Type B pancreatic cell (in vitro differentiated cells): ENCODE measurements around the gene ZFAND4. TPM values are rescaled to one million over a fixed set of nuclear protein-coding genes. Genes with fewer than 3 reads are reported as not detected.

Source experiments
- DNase-seq: peaks from one replicate; pipeline ENCODE4 v3.0.0; 2021; ENCODE audit warnings: mixed read lengths; ENCODE audit not compliant: unreplicated experiment; ENCODE audit errors: extremely low spot score
- H3K27ac Mint-ChIP-seq: 2 replicates; pipeline ENCODE4 v1.8.0; 2021; ENCODE audit warnings: mild to moderate bottlenecking, mixed read lengths
- H3K27me3 Mint-ChIP-seq: 2 replicates; pipeline ENCODE4 v1.8.0; 2021; ENCODE audit warnings: mixed read lengths
- H3K36me3 Mint-ChIP-seq: 2 replicates; pipeline ENCODE4 v1.8.0; 2021; ENCODE audit warnings: mixed read lengths
- H3K4me1 Mint-ChIP-seq: one replicate; pipeline ENCODE4 v1.8.0; 2021; ENCODE audit warnings: mixed read lengths; ENCODE audit not compliant: unreplicated experiment
- H3K4me3 Mint-ChIP-seq: 2 replicates; pipeline ENCODE4 v1.8.0; 2021; ENCODE audit warnings: mild to moderate bottlenecking, mixed read lengths
- H3K9me3 Mint-ChIP-seq: 2 replicates; pipeline ENCODE4 v1.8.0; 2021; ENCODE audit warnings: mixed read lengths
- total RNA-seq: library from RNA; stranded (reverse); gene quantifications from 2 replicates; pipeline ENCODE4 v1.2.1, GENCODE V29; 2021; ENCODE audit warnings: low replicate concordance
- TF ChIP-seq, protein P1 (sequence below): fragments of 200-600 bp; sonication (generic); conservative IDR thresholded peaks from 2 replicates; pipeline ENCODE4 v1.5.0; 2021; ENCODE audit warnings: antibody characterized with exemption, mild to moderate bottlenecking

ZFAND4 gene
- total RNA-seq, 1 donor from 2014 or later = 12.0 TPM

DNA sequence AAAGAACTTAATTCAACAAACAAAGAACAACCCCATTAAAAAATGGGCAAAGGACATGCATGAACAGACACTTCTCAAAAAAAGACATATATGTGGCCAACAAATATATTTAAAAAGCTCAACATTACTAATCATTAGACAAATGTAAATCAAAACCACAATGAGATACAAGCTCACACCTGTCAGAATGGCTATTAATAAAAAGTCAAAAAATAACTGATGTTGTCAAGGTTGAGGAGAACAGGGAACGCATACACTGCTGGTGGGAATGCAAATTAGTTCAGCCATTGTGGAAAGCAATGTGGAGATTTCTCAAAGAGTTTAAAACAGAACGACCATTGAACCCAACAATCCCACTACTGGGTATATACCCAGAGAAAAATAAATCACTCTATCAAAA is 19.1 kb downstream of the ZFAND4 start:
- Mint-ChIP-seq H3K4me3 (no peak overlapping the region), H3K36me3 (peaks cover 7% of the 10 kb centered on the region), H3K9me3 (no peaks in the 10 kb centered on the region), H3K4me1 (peaks cover 8% of the 10 kb centered on the region), H3K27ac (no peak overlapping the region), H3K27me3 (no peaks in the 10 kb centered on the region)
- TF ChIP-seq, protein P1, sequence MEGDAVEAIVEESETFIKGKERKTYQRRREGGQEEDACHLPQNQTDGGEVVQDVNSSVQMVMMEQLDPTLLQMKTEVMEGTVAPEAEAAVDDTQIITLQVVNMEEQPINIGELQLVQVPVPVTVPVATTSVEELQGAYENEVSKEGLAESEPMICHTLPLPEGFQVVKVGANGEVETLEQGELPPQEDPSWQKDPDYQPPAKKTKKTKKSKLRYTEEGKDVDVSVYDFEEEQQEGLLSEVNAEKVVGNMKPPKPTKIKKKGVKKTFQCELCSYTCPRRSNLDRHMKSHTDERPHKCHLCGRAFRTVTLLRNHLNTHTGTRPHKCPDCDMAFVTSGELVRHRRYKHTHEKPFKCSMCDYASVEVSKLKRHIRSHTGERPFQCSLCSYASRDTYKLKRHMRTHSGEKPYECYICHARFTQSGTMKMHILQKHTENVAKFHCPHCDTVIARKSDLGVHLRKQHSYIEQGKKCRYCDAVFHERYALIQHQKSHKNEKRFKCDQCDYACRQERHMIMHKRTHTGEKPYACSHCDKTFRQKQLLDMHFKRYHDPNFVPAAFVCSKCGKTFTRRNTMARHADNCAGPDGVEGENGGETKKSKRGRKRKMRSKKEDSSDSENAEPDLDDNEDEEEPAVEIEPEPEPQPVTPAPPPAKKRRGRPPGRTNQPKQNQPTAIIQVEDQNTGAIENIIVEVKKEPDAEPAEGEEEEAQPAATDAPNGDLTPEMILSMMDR = no peak
- DNase-seq = no peak

DNA sequence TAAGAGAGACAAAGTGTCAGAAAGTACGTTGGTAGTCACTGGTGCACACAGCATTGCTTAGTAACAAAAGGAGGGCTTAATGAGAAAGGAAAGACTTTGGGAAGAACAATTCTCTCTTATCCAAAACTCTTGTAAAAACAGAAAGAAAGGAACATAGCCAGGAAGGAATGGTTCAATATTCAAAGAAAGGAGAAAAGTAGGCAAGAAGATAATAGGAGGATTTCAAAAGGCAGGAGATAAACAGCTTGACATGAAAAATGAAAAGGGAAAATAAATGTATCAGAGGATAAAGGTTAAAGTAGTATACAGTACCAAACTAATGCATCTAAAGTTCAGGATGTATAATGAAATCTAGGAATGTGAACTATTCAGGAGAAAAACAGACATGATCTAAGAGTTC is 20.1 kb downstream of the ZFAND4 start:
- Mint-ChIP-seq H3K4me3 (no peak overlapping the region), H3K27me3 (no peaks in the 10 kb centered on the region), H3K4me1 (peaks cover 8% of the 10 kb centered on the region), H3K9me3 (no peaks in the 10 kb centered on the region), H3K36me3 (peaks cover 7% of the 10 kb centered on the region), H3K27ac (no peak overlapping the region)
- TF ChIP-seq, protein P1 = no peak
- no peak for DNase-seq

DNA sequence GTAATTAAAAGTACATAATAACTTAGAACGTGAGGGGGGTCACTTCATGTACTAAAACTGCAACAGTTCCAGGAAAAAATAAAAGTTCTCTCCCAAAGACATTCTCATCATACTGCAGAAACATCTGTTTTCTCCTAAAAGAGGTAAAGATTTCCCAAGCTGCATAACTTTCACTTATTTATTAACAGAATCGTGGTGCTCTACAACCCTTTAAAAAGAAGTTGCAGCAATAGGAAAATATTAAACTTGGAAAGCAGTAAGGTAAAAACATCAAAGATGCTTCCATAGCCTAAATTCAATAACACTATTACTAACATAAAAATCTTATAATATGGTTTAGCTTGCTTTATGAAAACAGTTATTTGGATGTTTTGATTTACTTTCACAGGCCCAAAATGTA is 23.3 kb downstream of the ZFAND4 start:
- H3K9me3 Mint-ChIP-seq = no peaks in the 10 kb centered on the region
- H3K27ac Mint-ChIP-seq = no peak overlapping the region
- no peak for DNase-seq
- H3K4me3 Mint-ChIP-seq = no peak overlapping the region
- peaks cover 5% of the 10 kb centered on the region for H3K36me3 Mint-ChIP-seq
- H3K4me1 Mint-ChIP-seq = peaks cover 8% of the 10 kb centered on the region
- TF ChIP-seq, protein P1 = no peak
- H3K27me3 Mint-ChIP-seq = no peaks in the 10 kb centered on the region

DNA sequence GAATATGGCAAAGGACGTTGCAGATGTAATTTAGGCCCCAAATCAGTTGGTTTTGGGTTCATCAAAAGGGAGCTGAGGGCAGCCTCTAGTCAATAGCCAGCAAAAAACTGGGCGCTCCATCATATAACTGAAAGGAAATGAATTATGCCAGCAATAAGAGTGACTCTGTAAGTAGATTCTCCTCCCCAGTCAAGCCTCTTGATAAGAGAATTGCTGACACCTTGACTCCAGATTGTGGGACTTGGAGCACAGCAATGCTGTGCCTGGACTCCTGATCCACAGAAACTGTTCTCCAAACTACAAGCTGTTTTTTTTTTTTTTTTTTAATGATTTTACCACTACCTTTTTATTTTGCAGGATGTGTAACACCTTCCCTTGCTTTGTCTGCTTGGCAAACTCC is 25.5 kb downstream of the ZFAND4 start:
- no peak for DNase-seq
- TF ChIP-seq, protein P1 = no peak
- no peaks in the 10 kb centered on the region for H3K9me3 Mint-ChIP-seq
- no peaks in the 10 kb centered on the region for H3K27me3 Mint-ChIP-seq
- no peak overlapping the region for H3K4me3 Mint-ChIP-seq
- H3K27ac Mint-ChIP-seq = no peak overlapping the region
- H3K36me3 Mint-ChIP-seq = peaks cover 5% of the 10 kb centered on the region
- no peaks in the 10 kb centered on the region for H3K4me1 Mint-ChIP-seq

DNA sequence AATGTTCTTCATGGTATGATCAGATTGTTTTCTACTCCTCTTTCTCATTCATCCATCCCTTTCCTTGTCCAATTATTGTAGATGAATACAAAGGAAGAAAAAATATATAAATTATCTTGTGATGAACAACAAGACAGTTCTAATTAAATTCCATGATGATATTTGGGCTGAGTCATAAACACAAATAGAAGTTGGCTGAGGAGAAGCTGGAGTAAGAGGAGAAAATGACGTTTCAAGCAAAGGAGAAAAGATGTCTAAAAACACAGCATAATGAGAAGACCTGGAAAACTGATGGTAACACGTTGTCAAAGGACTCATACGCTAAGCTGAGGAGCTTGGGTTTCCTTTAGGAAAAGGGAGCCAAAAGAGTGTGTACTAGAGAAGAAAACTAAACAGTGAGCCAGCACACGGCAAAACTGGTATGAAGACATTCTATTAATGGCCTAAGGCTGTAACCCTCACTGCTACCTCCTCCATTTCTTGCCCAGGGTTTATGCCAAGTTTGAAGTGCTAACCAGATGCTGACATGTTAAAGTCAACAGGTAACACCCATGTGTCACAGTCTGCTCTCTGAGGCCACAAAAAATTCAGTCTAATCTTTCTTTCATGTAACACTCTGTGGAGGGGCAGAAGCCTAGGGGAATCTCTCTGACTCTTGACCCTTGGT is 26.1 kb downstream of the ZFAND4 start:
- Mint-ChIP-seq H3K27me3 (no peaks in the 10 kb centered on the region), H3K36me3 (peaks cover 9% of the 10 kb centered on the region), H3K4me1 (no peaks in the 10 kb centered on the region), H3K9me3 (no peaks in the 10 kb centered on the region), H3K4me3 (no peak overlapping the region), H3K27ac (no peak overlapping the region)
- TF ChIP-seq, protein P1 = no peak
- DNase-seq = no peak

DNA sequence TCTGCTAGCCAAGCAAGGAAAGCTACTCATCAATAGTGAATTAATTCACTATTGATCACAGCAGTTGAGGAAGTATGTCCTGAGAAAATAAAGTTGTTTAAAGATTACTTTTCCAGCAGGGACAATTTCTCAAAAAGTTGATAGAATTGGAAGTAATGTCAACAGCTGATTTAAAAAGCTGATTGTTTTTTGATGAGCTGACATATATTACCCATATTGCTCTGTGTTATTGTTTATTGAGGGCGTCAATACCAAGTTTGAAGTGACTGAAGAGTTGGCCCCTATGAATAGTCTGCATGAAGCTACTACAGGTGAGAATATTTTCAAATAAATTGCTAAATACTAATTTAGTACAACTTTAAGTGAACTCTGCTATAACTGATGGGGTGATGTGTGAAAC is 28.0 kb downstream of the ZFAND4 start:
- no peak for DNase-seq
- TF ChIP-seq, protein P1 = no peak
- Mint-ChIP-seq H3K4me3 (no peak overlapping the region), H3K4me1 (no peaks in the 10 kb centered on the region), H3K36me3 (peaks cover 12% of the 10 kb centered on the region), H3K9me3 (no peaks in the 10 kb centered on the region), H3K27me3 (no peaks in the 10 kb centered on the region), H3K27ac (no peak overlapping the region)
